HG03571 (cell line): ENCODE results near the gene UNKL.

Experiments
- ATAC-seq: cut with Tn5 transposase; IDR thresholded peaks from one replicate; pipeline ENCODE4 v1.9.1; 2021; ENCODE audit not compliant: unreplicated experiment

Gene UNKL

GRCh38 chr16:1378804-1379303 is 35.6 kb downstream of the UNKL start:
- ATAC-seq = no peak

DNA sequence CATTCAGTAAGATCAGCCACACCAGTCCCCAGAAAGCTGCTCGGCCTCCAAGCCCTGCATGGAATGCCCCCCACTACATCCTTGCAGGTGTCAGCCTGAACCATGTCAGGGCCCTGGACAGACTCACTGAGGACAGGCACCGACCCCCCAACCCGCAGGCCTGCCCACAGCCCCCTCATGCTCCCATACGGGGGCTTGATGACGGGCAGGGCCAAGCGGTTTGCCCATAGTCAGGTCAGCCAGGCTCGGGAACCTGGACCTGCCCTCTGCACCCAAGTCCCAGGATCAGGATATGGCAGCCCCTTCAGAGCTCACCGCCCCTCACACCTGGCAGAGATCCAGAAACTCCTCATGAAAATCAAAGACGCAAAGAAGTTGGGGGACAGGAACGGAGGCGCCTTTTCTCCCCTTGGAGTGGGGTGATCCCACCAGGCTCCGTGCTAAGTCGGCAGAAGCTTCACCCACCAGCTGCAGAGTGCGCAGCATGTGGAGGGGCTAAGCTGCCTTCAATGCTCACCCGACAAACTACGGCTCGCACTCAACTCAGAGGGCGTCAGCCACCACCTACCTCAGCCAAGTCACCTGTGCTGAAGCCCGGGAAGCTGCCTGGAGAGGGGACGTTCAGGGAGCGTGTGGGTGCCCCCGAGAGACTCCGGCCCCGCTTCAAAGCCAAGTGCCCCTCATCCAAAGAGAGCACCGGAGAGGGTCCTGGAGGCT is 36.3 kb downstream of the UNKL start:
- ATAC-seq = no peak

- no peak for ATAC-seq
Observed at GRCh38 chr16:1377406-1378010, 37.0 kb downstream of the UNKL start.

DNA sequence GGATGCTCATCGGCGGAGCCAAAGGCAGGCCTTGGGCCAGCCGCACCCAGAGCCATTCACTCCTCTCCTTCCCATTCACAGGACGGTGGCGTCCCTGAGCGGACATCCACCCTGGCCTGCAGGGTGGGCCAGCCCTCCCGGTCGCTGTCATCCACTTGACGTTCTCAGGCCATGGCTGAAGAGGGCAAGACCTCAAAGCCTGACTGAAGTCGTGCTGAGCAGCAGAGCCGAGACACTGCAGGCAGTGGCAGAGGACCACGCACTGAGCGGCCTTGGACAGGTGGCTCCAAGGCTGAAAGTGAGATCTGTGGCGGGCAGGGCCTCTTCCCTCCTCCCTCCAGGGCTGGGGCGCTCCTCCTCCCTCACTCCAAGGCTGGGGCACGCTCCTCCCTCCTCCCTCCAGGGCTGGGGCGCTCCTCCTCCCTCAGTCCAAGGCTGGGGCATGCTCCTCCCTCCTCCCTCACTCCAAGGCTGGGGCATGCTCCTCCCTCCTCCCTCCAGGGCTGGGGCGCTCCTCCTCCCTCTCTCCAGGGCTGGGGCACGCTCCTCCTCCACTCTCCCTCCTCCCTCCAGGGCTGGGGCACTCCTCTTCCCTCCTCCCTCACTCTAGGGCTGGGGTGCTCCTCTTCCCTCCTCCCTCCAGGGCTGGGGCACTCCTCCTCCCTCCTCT is 38.6 kb downstream of the UNKL start:
- no peak for ATAC-seq

GRCh38 chr16:1375298-1375640 is 39.2 kb downstream of the UNKL start:
- ATAC-seq = no peak

DNA sequence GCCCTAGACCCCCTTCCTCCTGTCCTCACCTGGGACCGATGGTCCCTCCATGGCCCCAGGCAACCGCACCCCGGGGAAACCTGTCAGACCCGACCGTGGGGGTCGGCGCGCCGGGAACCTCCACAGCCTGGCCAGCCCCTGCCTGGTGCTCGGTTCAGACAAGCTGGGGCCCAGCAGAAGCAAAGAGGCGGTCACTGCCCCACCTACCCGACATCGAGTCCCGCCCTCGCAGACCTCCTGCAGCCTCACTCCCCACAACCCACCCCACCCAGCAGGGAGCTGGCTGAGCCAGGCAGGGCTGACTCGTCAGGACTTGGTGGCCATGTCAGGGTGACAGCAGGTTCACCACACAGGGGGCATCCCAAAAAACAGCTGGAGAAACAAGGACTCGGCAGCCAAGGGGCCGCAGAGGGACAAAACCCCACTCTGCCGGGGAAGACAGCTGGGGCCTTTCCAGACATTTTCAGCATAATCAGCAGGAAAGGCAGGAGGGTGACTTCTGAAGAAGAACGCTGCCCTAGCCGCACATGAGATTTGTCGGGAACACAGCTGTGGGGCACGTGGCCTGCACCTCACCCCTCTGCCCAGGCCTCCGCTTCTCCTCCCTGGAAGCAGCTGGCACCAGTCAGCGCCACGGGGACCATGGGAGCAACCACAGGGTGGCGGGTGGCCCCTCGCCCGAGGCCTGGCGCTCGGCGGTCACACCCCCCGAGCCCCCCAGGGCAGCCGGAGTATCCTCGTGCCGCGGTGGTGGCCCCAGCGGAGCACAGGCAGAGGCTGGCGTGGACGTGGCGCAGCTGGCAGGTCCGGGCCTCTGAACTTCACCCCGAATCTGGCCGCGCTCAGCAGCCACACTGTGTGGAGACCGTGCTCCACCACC is 39.8 kb downstream of the UNKL start:
- no peak for ATAC-seq

- no peak for ATAC-seq
Observed at GRCh38 chr16:1372292-1372950, 42.1 kb downstream of the UNKL start.

GRCh38 chr16:1371054-1371978 is 43.2 kb downstream of the UNKL start:
- ATAC-seq = no peak

- no peak for ATAC-seq
Observed at GRCh38 chr16:1367486-1368174, 46.9 kb downstream of the UNKL start.

GRCh38 chr16:1366712-1367299 is 47.7 kb downstream of the UNKL start:
- ATAC-seq = no peak

GRCh38 chr16:1366060-1366711 is 48.3 kb downstream of the UNKL start:
- ATAC-seq = no peak

GRCh38 chr16:1364510-1364909 is 50.0 kb downstream of the UNKL start:
- ATAC-seq = no peak

- ATAC-seq = no peak
Observed at GRCh38 chr16:1363501-1364041, 50.9 kb downstream of the UNKL start.

- no peak for ATAC-seq
Observed at GRCh38 chr16:1362807-1363206, 51.7 kb downstream of the UNKL start.

GRCh38 chr16:1361685-1362360 is 52.7 kb downstream of the UNKL start:
- no peak for ATAC-seq

DNA sequence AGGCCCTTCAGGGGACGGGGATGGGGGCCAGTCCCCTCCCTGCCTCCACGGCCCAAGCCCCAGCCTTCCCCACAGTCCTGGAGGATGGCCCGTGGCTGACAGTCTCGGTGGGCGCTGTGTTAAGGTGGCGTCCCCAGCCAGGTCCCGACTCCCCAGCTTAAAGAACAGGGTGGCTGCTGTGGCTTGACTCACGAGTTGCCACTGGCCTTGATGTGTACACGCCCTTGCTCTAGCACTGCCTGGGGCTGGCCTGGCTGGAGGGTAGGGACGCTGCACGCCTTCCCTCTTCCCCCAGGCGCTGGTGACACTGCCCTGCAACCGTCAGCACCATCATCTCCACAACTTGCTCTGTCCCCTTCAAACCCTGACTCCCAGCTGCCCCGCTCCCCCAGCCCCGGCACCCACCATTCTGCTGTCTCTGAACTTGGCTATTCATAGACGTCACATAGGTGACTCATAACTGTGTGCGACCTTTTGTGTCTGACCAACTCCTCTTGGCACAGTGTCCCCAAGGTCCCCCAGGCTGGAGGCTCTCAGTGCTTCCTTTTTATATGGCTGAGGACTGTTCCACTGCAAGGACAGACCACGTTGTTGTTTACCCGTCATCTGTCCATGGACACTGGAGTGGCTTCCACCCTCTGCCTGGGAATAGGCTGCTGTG is 56.5 kb downstream of the UNKL start:
- no peak for ATAC-seq
